HL-60 (cell line): ENCODE results near the gene PGS1.

Experiments
- DNase-seq, 2 experiments: peaks; one replicate each; pipeline ENCODE4 v3.0.0-alpha.2; 2010 to 2020; ENCODE audit warnings: low read depth in 1 of 2, low spot score in 1 of 2
- H3K27ac ChIP-seq: fragments of 250-450 bp; sonication (Bioruptor Pico); replicated peaks from 2 replicates; pipeline ENCODE4 v1.5.1; 2020; ENCODE audit warnings: mild to moderate bottlenecking, moderate library complexity
- H3K27me3 ChIP-seq: fragments of 250-450 bp; sonication (Bioruptor Pico); 2 replicates; pipeline ENCODE4 v1.5.1; 2021; ENCODE audit warnings: mild to moderate bottlenecking, moderate library complexity; ENCODE audit not compliant: insufficient read depth, poor library complexity, severe bottlenecking
- H3K4me3 ChIP-seq: replicated peaks from 2 replicates; pipeline ENCODE4 v1.5.1; 2011; ENCODE audit warnings: mild to moderate bottlenecking, control low read depth, low read length; ENCODE audit not compliant: insufficient read depth
- CTCF ChIP-seq: IDR thresholded peaks from one replicate; pipeline ENCODE4 v1.5.1; 2011; ENCODE audit warnings: low read length, control low read depth, inconsistent platforms; ENCODE audit not compliant: insufficient read depth
- GABPA ChIP-seq: IDR thresholded peaks from 2 replicates; pipeline ENCODE4 v1.6.1; 2012; ENCODE audit warnings: low read depth
- POLR2AphosphoS5 ChIP-seq: IDR thresholded peaks from 2 replicates; pipeline ENCODE4 v1.6.1; 2012; ENCODE audit warnings: low read depth
- REST ChIP-seq: IDR thresholded peaks from 2 replicates; pipeline ENCODE4 v1.6.1; 2012; ENCODE audit warnings: low read depth; ENCODE audit not compliant: insufficient replicate concordance
- SPI1 ChIP-seq: IDR thresholded peaks from 2 replicates; pipeline ENCODE4 v1.6.1; 2012; ENCODE audit warnings: low read depth, mild to moderate bottlenecking, borderline replicate concordance

PGS1 gene

DNA sequence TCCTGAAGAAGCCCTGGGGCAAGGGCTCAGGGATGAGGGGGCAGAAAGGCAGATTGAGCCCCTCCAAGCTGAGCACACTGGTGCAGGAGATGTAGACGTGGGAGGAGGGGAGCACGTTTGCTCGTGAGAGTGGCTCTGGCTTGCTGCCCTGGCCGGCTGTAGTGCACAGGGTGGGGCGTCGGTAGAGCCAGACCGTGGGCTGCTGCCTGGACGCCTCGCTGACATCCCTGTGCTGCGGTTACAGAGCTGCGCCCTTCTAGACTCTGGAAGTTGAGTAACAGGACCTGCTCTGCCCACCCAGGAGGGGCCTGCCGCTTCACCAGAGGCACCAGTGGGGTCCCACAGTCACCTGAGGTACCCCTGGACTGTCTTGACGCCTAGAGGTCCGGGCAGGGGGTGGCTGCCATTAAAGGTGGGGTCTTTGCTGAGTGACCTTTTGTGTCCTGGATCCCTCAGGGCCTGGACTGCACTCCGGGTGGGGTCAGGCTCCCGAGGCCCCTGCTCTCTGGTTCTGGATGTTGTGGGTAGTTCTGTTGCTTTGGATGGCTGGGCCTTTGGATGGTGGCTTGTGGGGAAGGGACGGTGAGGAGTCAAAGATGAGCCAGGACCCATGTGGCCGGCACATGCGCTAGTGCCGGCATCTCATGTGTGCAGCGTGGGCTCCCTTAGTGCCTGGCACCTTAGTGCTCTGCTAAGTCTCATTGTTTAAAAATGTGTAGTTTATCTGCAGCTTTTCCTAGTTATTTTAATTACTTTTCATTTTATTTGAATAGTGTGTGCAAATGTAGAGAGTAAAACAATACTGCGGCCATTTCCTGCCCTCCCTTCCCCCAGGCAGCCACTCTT is 41.7 kb downstream of the PGS1 start:
- Histone ChIP-seq H3K27ac (no peak overlapping the region), H3K27me3 (no peaks in the 10 kb centered on the region), H3K4me3 (no peak overlapping the region)
- no peak for DNase-seq
- TF ChIP-seq POLR2AphosphoS5 (no peak), GABPA (no peak), REST (no peak), CTCF (no peak), SPI1 (no peak)

DNA sequence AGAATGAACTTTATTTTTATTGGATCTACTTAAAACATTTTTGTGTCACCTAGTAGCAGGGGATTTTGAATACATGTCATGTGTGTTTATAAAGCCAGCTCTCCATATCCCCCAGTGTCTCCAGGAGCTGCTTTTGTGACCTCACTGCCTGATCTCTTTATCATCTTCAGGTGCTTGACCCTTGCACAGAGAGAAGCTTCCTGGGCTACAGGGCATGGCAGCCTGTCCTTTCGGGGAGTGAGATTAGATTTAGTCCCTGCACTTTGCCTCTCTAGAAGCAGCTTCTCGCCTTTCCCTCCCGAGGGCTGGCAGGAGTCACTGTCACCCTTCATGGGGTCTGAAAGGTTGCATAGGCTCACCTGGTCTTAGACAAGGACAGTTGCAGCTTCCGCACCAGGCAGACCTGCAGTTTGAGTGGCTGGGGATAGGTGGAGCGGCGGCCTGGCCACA is 42.7 kb downstream of the PGS1 start:
- no peaks in the 10 kb centered on the region for H3K27me3 ChIP-seq
- no peak overlapping the region for H3K4me3 ChIP-seq
- TF ChIP-seq CTCF, result no peak
- TF ChIP-seq SPI1, result no peak
- TF ChIP-seq GABPA, result no peak
- no peak for TF ChIP-seq POLR2AphosphoS5
- no peak for TF ChIP-seq REST
- DNase-seq, result no peak
- H3K27ac ChIP-seq, result no peak overlapping the region

DNA sequence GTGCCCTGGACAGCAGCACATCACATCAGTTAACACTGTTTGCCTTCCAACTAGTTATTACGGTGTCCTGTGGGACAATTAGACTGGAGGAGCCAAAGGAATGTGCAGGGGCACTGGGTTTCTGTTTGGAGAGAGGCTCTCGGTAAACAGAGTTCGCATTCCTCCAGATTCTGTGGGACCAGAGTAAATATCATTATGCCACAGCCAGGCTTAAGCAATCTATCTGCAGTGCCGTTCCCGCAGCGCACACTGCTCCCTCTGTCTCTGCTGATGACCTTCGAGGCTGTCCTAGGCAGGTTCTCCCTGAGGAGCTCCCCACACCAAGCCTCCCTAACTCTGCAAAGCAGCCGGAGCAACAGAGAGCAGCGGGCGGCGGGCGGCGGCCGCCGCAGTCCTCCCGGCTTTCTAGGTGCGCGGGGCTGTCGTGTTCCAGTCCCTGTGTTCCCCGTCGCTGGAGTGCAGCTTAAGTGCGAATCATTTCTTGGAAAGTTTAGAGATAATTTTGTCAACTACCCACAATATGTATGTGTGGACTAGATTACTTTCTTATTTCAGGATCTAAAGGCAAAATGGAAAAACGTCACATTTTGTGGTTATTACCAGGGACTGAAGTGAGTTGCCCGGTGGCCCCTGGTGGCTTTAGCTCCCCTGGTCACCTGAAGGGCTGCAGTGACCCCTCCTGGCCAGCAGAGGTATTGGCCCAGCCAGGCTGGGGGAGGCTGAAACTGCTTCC is 43.3 kb downstream of the PGS1 start:
- H3K4me3 ChIP-seq, result no peak overlapping the region
- H3K27me3 ChIP-seq, result no peaks in the 10 kb centered on the region
- no peak overlapping the region for H3K27ac ChIP-seq
- TF ChIP-seq CTCF, result peak; percentile 97
- TF ChIP-seq REST, result no peak
- DNase-seq, result peak; percentile 62 to 75
